Vagina (tissue), 2 donors: ENCODE results near the gene ELMO1.

ENCODE experiments used
- POLR2A ChIP-seq, 2 donors: fragments of 450-650 bp; IDR thresholded peaks; one replicate each; pipeline ENCODE4 v1.6.1; 2017; ENCODE audit warnings: antibody characterized with exemption in 2 of 2, mild to moderate bottlenecking in 2 of 2, moderate library complexity in 2 of 2
- POLR2AphosphoS5 ChIP-seq, 2 donors: sonication (generic); formaldehyde crosslinking; IDR thresholded peaks; one replicate each; pipeline ENCODE4 v1.9.0; 2017; ENCODE audit warnings: antibody characterized with exemption in 2 of 2, mild to moderate bottlenecking in 2 of 2, low read depth in 1 of 2; ENCODE audit not compliant: insufficient read depth in 1 of 2
- TF ChIP-seq, protein P1 (sequence below), 3 experiments: fragments of 450-650 bp in 2 of 3; fragments of 200-600 bp in 1 of 3; sonication (generic) in 1 of 3; IDR thresholded peaks; one replicate each; pipeline ENCODE4 v1.5.1; 2017 to 2019; ENCODE audit warnings: antibody characterized with exemption in 3 of 3, mild to moderate bottlenecking in 2 of 3, moderate library complexity in 2 of 3

DNA sequence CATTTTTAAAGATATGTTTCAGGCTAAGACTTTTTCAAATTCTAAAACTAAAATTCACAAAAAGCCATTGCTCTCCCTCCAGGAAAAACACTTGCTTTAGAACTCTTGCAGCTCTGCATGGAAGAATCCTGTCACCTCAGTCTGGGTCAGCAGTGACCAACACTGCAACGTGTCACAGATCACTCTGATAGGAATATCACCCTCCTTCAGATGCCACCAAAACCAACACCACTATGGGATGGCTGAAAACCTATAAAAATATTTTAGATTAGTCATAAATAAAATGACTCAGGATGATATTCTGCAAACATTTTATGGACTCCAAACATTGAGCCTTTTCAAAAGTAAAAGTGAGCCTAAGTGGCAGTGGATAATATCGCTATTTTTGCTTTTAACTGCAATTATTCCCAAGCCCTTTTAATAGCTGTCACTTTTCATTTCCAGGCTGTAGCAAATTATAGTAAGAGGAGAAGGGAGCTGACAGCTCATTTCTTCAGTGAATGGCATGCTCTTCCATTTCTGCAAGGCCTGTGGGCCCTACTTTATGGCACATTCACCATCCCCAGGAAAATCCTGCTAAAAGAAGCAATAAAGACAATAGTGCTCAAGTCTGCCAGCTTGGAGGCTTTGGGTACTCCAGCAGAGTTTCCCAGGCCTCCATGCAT is 21.3 kb downstream of the ELMO1 start:
- TF ChIP-seq, protein P1, sequence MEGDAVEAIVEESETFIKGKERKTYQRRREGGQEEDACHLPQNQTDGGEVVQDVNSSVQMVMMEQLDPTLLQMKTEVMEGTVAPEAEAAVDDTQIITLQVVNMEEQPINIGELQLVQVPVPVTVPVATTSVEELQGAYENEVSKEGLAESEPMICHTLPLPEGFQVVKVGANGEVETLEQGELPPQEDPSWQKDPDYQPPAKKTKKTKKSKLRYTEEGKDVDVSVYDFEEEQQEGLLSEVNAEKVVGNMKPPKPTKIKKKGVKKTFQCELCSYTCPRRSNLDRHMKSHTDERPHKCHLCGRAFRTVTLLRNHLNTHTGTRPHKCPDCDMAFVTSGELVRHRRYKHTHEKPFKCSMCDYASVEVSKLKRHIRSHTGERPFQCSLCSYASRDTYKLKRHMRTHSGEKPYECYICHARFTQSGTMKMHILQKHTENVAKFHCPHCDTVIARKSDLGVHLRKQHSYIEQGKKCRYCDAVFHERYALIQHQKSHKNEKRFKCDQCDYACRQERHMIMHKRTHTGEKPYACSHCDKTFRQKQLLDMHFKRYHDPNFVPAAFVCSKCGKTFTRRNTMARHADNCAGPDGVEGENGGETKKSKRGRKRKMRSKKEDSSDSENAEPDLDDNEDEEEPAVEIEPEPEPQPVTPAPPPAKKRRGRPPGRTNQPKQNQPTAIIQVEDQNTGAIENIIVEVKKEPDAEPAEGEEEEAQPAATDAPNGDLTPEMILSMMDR (IDR thresholded peaks at IDR 0.05): no peak
- TF ChIP-seq POLR2AphosphoS5 (IDR thresholded peaks at IDR 0.05; ENCODE audit: insufficient read depth in 1 of 2, low read depth in 1 of 2): no peak
- no peak for TF ChIP-seq POLR2A (IDR thresholded peaks at IDR 0.05)
